Measurements from ENCODE around the gene ETV3.

Gene ETV3

GRCh38 chr1:157139052-157139715 lies 989 bp upstream of the ETV3 start:
- DNase-seq (ENCODE audit: low read depth in 2 of 2) = no peak

DNA sequence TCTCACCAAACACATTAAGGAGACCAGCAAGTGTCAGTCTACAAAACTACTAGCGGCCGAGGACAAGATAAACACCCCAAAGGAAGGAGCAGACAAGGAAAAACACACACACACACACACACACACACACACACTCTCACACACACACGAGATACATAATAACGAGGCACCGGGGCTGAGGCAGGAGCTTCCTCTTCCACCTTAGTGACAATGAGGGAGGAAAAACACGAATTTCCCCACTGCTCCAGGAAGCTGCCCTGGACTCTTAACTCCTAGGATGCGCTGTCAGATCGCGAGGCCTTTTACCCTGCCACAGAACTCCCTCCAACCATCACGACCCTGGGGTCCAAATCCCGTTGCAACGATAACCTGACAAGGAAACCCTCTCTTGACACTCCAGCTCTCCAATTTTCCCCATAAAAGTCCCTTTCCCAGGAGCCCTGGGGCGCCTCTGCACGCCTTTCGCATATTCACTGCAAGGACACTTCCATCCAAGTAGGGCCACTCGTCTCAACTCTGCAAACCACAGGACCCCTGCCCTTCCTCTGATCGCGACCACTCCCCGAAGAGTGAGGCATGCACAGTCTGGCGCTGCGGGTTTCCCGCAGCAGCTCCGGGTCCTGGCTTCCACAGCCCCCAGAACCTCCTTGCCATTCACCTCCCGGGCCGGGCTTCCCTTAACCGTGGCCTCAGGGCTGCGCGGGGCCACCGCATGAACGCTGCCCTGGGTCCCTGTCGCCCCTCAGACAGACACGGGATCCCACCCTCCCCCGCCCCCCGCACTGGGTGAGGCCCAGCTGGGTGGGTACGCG lies 581 bp downstream of the ETV3 start:
- no peak for DNase-seq (ENCODE audit: low read depth in 2 of 2)

GRCh38 chr1:157137046-157137407 lies 1.2 kb downstream of the ETV3 start:
- DNase-seq (ENCODE audit: low read depth in 2 of 2) = no peak

GRCh38 chr1:157136133-157136532 lies 2.1 kb downstream of the ETV3 start:
- DNase-seq (ENCODE audit: low read depth in 2 of 2) = no peak

DNA sequence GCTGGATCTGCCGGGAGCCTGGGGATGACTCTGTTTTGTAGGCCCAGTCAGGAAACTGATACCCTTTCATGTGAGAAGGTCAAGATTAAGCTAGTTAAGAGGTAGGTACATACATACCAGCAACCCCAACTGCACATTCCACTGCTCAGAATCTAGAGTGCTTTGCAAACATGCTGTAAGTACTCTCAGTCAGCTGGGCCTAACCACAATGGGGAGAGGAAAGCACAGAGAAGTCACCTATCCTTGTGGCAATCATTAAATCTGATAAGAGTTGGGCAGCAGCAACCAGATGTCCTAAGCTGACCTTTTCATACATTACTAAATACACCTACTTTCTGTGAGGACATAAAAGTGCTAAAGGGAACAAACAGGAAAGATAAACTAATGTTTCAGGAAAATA lies 2.5 kb downstream of the ETV3 start:
- DNase-seq (ENCODE audit: low read depth in 2 of 2) = no peak

DNA sequence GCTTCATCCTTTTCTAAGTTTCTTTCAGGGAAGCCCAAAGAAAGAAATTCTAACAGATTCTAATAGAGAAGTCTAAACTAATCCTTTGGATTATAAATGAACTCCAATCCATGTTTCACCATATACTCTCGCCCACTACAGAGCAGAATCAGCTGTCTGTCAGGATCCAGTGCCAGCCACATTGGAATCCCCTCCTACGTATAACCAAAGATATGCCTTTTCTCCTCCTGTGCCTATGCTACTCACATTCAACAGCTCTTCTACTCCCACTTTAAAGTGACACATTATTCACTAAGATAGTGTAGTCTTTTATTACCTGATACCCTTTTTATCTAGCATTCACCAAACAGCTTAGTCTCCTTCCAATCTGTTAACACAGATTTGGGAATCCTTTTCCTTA lies 3.1 kb downstream of the ETV3 start:
- DNase-seq (ENCODE audit: low read depth in 2 of 2) = no peak

DNA sequence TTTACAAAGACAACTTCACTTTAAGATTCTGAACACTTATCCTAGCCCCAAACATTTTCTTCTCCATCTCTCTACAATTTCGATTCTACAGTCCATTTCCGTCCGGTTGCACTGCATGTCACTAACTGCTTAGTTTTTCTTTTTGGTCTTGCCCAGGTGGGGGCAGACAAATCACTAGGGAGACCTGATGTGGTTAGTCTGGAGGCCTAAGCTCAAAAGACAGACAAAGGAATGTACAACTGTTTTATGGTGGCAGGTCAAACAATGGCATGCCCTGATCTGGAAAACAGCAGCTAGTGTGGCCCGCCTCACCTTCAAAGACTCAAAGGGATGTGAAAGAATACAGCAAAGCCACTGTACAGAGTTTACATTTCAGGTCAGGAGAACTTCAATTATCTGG lies 3.8 kb downstream of the ETV3 start:
- DNase-seq (ENCODE audit: low read depth in 2 of 2) = no peak

GRCh38 chr1:157133426-157133825 lies 4.8 kb downstream of the ETV3 start:
- no peak for DNase-seq (ENCODE audit: low read depth in 2 of 2)

DNA sequence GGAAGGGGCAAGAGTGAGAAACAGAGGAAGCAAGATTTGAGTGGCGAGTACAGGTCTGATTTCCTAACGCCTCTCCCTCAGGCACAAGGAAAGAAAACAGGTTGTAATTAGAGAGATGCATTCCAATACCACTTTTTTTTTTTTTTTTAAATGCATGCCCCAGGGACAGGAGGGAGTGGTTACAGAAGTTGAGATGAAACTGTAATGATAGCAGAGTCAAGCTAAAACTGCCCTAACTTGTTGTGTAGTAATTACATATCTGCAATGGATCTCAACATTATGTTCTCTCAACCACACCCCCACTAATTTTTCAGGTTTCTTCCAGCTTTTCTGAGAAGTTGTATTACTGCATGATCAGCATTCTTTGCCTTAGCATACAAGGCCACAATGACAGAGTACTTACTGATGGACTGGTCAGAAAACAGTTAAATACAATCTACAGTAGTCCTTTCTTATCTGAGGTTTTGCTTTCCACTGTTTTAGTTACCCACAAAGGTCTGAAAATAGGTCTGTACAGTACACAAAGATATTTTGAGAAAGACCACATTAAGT lies 5.5 kb downstream of the ETV3 start:
- DNase-seq (ENCODE audit: low read depth in 2 of 2) = no peak

- DNase-seq (ENCODE audit: low read depth in 2 of 2) = no peak
Observed at GRCh38 chr1:157132111-157132510, 6.1 kb downstream of the ETV3 start.

GRCh38 chr1:157131281-157131680 lies 6.9 kb downstream of the ETV3 start:
- DNase-seq (ENCODE audit: low read depth in 2 of 2) = no peak

- DNase-seq (ENCODE audit: low read depth in 2 of 2) = no peak
Observed at GRCh38 chr1:157124855-157125254, 13.3 kb downstream of the ETV3 start.

GRCh38 chr1:157119448-157119847 lies 18.7 kb downstream of the ETV3 start:
- DNase-seq (ENCODE audit: low read depth in 2 of 2) = no peak

DNA sequence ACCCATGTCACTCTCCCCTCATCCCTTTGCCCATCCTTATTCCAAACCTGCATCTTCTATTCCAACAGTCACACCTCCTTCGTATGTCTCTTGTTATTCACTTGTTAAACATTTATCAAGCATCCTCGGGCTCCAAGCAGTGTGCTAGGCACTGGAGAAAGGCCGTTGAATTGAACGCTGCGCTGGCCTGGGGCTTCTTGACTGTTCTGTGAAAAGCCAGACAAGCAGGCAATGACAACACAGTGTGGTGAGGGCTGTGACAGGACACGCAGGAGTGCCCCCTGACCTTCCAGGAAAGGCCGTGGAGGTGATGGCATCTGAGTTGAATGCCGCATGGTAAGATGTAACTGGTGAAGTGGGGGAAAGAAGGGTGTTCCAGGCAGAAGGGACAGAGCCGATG lies 19.2 kb downstream of the ETV3 start:
- DNase-seq (ENCODE audit: low read depth in 2 of 2) = no peak

- no peak for DNase-seq (ENCODE audit: low read depth in 2 of 2)
Observed at GRCh38 chr1:157117527-157118057, 20.6 kb downstream of the ETV3 start.

GRCh38 chr1:157116737-157117103 lies 21.5 kb downstream of the ETV3 start:
- no peak for DNase-seq (ENCODE audit: low read depth in 2 of 2)

- no peak for DNase-seq (ENCODE audit: low read depth in 2 of 2)
Observed at GRCh38 chr1:157115851-157116736, 22.1 kb downstream of the ETV3 start.

GRCh38 chr1:157115429-157115838 lies 22.8 kb downstream of the ETV3 start:
- no peak for DNase-seq (ENCODE audit: low read depth in 2 of 2)

DNA sequence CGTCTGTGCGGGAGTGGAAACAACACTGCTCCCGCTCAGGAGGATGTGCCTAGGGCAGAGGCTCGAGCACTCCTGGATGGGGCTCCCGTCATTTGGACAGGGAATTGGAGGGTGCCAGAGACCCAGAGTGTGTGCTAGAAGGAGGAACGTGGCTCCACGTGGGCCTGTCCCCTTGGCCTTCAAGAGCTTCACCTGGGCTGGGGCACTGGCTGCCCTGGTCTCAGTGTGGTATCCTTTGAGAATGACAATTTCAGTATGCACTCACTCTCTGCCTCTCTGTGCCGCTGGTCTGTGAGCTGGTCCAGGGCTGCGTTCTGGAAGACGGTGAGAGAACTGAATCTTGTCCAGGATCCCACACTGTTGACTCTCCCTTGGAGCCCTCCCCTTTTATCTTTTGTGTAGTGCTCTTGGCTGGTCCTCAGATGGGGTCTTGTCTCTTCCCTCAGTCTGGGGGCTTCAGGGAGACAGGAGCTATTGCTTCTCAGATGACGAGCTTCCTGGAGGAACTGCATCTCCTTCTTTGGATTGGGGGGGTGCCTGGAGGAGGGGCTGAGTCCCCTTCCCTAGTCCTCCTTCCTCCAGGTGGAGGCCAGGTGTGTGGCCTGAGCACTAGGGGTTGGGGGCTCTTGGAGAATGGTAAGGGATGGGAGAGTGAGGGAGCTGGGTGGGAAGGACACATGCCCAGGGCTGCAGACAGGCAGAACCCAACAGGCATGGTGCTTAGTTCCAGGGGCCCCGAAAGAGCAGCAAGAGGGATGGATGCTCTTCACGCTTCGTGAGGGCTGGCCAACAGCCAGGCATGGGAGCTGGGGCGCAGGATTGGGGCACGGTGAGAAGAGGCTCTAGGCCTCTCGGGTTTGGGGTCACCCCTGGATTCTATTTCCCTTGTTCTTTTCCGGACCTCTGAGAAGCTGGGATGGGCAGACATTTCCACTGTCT lies 23.7 kb downstream of the ETV3 start:
- no peak for DNase-seq (ENCODE audit: low read depth in 2 of 2)

DNA sequence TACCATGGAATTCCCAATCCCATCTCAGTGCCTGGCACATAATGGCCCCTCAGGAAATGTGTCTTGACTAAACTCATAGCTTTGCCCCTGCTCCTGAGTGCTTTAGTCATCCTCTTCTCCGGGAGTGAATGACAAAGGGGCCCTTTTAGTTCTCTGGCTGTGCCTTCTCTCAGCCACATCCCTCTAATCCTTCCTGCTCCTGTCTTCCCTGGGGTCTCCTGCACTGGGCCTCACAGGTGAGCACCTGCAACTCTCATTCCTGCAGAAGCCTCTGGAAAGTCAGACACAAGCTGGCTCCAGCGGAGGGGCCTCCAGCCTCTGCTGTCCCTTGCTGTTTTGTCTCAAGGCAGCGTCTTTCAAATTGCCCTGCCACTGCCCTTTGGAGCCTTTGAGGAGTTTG lies 24.6 kb downstream of the ETV3 start:
- no peak for DNase-seq (ENCODE audit: low read depth in 2 of 2)

DNA sequence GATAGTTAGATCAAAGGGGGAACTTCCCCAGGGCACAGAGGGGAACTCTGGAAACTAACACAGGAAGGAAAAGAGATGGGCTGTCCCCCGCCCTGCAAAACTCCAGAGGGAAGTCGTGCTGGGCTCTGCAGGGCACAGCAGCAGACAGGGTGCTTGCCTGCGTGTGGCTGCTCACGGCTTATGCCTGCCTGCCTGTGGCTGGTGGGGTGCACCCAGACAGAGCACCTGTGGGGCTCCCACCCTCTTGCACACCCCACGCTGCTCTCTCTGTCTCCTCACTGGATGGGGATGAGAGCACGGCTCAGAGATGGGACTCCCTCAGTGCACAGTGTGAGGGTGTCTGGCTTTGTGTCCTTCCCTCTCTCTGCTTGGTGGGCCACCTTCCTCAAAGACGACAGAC lies 25.1 kb downstream of the ETV3 start:
- DNase-seq (ENCODE audit: low read depth in 2 of 2) = no peak
